Measurements from ENCODE around the gene BCAS2.

BCAS2 gene

DNA sequence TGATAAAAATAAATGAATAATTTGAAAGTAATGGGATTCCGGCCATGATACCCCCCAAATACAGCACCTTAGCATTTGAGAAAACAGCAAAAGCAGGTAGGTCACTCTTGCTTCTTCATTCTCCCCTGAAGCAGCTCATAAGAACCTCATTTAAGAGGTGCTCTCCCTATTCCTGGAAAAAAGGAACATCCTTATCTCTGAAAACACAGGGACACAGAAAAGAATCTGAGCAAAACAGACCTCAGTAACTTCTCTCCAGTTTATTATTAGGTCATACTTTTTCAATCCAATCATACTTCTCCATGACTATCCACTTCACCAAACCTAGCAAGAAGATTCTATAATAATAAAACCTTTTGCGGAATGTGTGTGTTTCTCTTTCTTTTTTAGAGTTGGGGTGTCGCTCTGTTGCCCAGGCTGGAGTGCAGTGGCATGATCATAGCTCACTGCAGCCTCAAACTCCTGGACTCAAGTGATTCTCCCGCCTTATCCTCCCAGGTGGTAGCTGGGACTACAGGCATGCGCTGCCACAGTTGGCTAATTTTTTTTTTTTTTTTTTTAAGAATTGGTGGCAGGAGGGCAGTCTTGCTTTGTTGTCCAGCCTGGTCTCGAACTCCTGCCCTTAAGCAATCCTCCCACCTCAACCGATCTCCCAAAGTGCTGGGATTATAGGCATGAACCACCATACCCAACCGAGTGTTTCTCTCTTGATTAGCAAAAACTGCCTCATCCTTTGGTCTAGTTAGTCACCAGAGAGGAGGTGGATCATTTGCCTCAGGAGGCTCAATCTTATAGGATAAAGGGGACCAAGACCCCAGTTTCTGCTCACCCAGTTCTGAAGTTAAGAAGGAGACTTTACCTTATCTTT lies 59.8 kb downstream of the BCAS2 start:
- no peak for DNase-seq (ENCODE audit: low read depth)
- no peak overlapping the region for H3K4me3 ChIP-seq (ENCODE audit: low read depth, low read length)
- TF ChIP-seq, protein P1, sequence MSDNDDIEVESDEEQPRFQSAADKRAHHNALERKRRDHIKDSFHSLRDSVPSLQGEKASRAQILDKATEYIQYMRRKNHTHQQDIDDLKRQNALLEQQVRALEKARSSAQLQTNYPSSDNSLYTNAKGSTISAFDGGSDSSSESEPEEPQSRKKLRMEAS (IDR thresholded peaks at IDR 0.05; ENCODE audit: low read depth, low read length): no peak
- TF ChIP-seq MYC (IDR thresholded peaks at IDR 0.05; ENCODE audit: low read depth, low read length) (no peak), POLR2A (IDR thresholded peaks at IDR 0.05; ENCODE audit: extremely low read depth, insufficient read length) (no peak)

All from NB4 (cell line).